ENCODE data around the gene RBKS.
A peak's percentile ranks its signal among the peaks of the same experiment; 100 is the strongest.
"Not testable (repeated sequence)": the region's sequence is repeated elsewhere in the genome, so short reads cannot be mapped to it uniquely, and the experiment has no call there.

RBKS gene

GRCh38 chr2:27771202-27771547 lies 119.0 kb downstream of the RBKS start:
- DNase-seq (ENCODE audit: low read depth in 2 of 3, low spot score in 2 of 3) = no peak

GRCh38 chr2:27766287-27766661 lies 123.9 kb downstream of the RBKS start:
- no peak for DNase-seq (ENCODE audit: low read depth in 2 of 3, low spot score in 2 of 3)

GRCh38 chr2:27765621-27766286 lies 124.4 kb downstream of the RBKS start:
- DNase-seq (ENCODE audit: low read depth in 2 of 3, low spot score in 2 of 3) = peak in 2 of 3 experiments; percentile 12 to 37

GRCh38 chr2:27764526-27764925 lies 125.7 kb downstream of the RBKS start:
- not testable (repeated sequence) for DNase-seq (ENCODE audit: low read depth in 2 of 3, low spot score in 2 of 3)

GRCh38 chr2:27763907-27764267 lies 126.3 kb downstream of the RBKS start:
- no peak for DNase-seq (ENCODE audit: low read depth in 2 of 3, low spot score in 2 of 3)

GRCh38 chr2:27762951-27763906 lies 127.0 kb downstream of the RBKS start:
- DNase-seq (ENCODE audit: low read depth in 2 of 3, low spot score in 2 of 3) = no peak

- no peak for DNase-seq (ENCODE audit: low read depth in 2 of 3, low spot score in 2 of 3)
Observed at GRCh38 chr2:27756544-27757498, 133.4 kb downstream of the RBKS start.

GRCh38 chr2:27756091-27756490 lies 134.1 kb downstream of the RBKS start:
- DNase-seq (ENCODE audit: low read depth in 2 of 3, low spot score in 2 of 3) = no peak

- no peak for DNase-seq (ENCODE audit: low read depth in 2 of 3, low spot score in 2 of 3)
Observed at GRCh38 chr2:27754831-27755230, 135.4 kb downstream of the RBKS start.

- peak in 2 of 3 experiments; percentile 55 to 57 for DNase-seq (ENCODE audit: low read depth in 2 of 3, low spot score in 2 of 3)
Observed at GRCh38 chr2:27754138-27754588, 136.0 kb downstream of the RBKS start.

GRCh38 chr2:27752551-27753237 lies 137.5 kb downstream of the RBKS start:
- no peak for DNase-seq (ENCODE audit: low read depth in 2 of 3, low spot score in 2 of 3)

- no peak for DNase-seq (ENCODE audit: low read depth in 2 of 3, low spot score in 2 of 3)
Observed at GRCh38 chr2:27751377-27751776, 138.8 kb downstream of the RBKS start.

- not testable (repeated sequence) for DNase-seq (ENCODE audit: low read depth in 2 of 3, low spot score in 2 of 3)
Observed at GRCh38 chr2:27748803-27749554, 141.2 kb downstream of the RBKS start.

- no peak for DNase-seq (ENCODE audit: low read depth in 2 of 3, low spot score in 2 of 3)
Observed at GRCh38 chr2:27747827-27748352, 142.3 kb downstream of the RBKS start.

- no peak for DNase-seq (ENCODE audit: low read depth in 2 of 3, low spot score in 2 of 3)
Observed at GRCh38 chr2:27746325-27746724, 143.9 kb downstream of the RBKS start.

- DNase-seq (ENCODE audit: low read depth in 2 of 3, low spot score in 2 of 3) = not testable (repeated sequence)
Observed at GRCh38 chr2:27745494-27745893, 144.7 kb downstream of the RBKS start.

- no peak for DNase-seq (ENCODE audit: low read depth in 2 of 3, low spot score in 2 of 3)
Observed at GRCh38 chr2:27742571-27742970, 147.6 kb downstream of the RBKS start.

GRCh38 chr2:27741673-27742072 lies 148.5 kb downstream of the RBKS start:
- no peak for DNase-seq (ENCODE audit: low read depth in 2 of 3, low spot score in 2 of 3)

GRCh38 chr2:27739058-27739373 lies 151.2 kb downstream of the RBKS start:
- DNase-seq (ENCODE audit: low read depth in 2 of 3, low spot score in 2 of 3) = no peak

All from activated CD8-positive, alpha-beta memory T cell treated with anti-CD3 and anti-CD28 coated beads for 48 hours (primary cell).